HepG2 (cell line): ENCODE results near the gene SFPQ. TPM values are rescaled to one million over a fixed set of nuclear protein-coding genes. Genes with fewer than 3 reads are reported as not detected.

Experiments
- ATF2 ChIP-seq: sonication (generic); formaldehyde crosslinking; IDR thresholded peaks from 2 replicates; pipeline ENCODE4 v1.4.0; 2020; ENCODE audit warnings: missing genetic modification reagents
- PHF5A ChIP-seq: IDR thresholded peaks from one replicate; pipeline ENCODE4 v1.6.1; 2018; ENCODE audit warnings: low read depth, missing genetic modification reagents; ENCODE audit not compliant: unreplicated experiment
- RBAK ChIP-seq: sonication (generic); formaldehyde crosslinking; IDR thresholded peaks from 2 replicates; pipeline ENCODE4 v1.5.1; 2020; ENCODE audit warnings: mild to moderate bottlenecking, missing genetic modification reagents
- SRY ChIP-seq: sonication (generic); formaldehyde crosslinking; IDR thresholded peaks from 2 replicates; pipeline ENCODE4 v1.8.0; 2022; ENCODE audit warnings: mild to moderate bottlenecking, missing genetic modification reagents
- ZBTB43 ChIP-seq: sonication (generic); formaldehyde crosslinking; conservative IDR thresholded peaks from 2 replicates; pipeline ENCODE4 v1.4.0; 2020; ENCODE audit warnings: missing genetic modification reagents
- ZNF138 ChIP-seq: sonication (generic); formaldehyde crosslinking; IDR thresholded peaks from 2 replicates; pipeline ENCODE4 v1.5.0; 2020; ENCODE audit warnings: mild to moderate bottlenecking, low read depth, missing genetic modification reagents
- polyA plus RNA-seq, 8 experiments: library from polyadenylated mRNA; depleted of rRNA in 3 of 8; stranded (reverse) in 7 of 8; unstranded in 1 of 8; fragments of >200 nt; fragmentation: Illumina TruSeq in 4 of 8; extraction: Trizol in 4 of 8; gene quantifications; 2 replicates each; pipeline versions ENCODE4 v1.2.1 to v1.2.3, GENCODE V29; 2011 to 2016; ENCODE audit warnings: low read depth in 4 of 8, missing spikeins in 1 of 8, mixed read lengths in 1 of 8; ENCODE audit not compliant: insufficient read depth in 1 of 8
- total RNA-seq, 5 experiments: library from RNA; depleted of rRNA; stranded (reverse); fragments of >200 nt; fragmentation: Illumina TruSeq; extraction: Trizol; gene quantifications; 2 replicates each; pipeline ENCODE4 v1.2.3, GENCODE V29; 2016; ENCODE audit warnings: low read depth in 1 of 5
- TF ChIP-seq, protein P1 (sequence below): sonication (generic); formaldehyde crosslinking; IDR thresholded peaks from 2 replicates; pipeline ENCODE4 v1.5.0; 2020; ENCODE audit warnings: mild to moderate bottlenecking, missing genetic modification reagents
- TF ChIP-seq, protein P2 (sequence below): sonication (generic); formaldehyde crosslinking; IDR thresholded peaks from 2 replicates; pipeline ENCODE4 v1.5.1; 2020; ENCODE audit warnings: mild to moderate bottlenecking, missing genetic modification reagents, moderate library complexity
- TF ChIP-seq, protein P3 (sequence below), 2 experiments: sonication (generic) in 1 of 2; formaldehyde crosslinking in 1 of 2; IDR thresholded peaks; 2 replicates each; pipeline versions ENCODE4 v1.5.1 to v1.6.1; 2011 to 2020; ENCODE audit warnings: borderline replicate concordance in 1 of 2, low read depth in 1 of 2, low read length in 1 of 2, mild to moderate bottlenecking in 1 of 2, missing genetic modification reagents in 1 of 2, moderate library complexity in 1 of 2
- TF ChIP-seq, protein P4 (sequence below): sonication (generic); formaldehyde crosslinking; IDR thresholded peaks from 2 replicates; pipeline ENCODE4 v1.5.0; 2020; ENCODE audit warnings: mild to moderate bottlenecking, missing genetic modification reagents

Gene SFPQ
- total and polyA plus RNA-seq, 2 of the 13 experiments (the other 11 are each of a cell fraction or from before 2014, with no cell fraction given), result 101 to 292 TPM

DNA sequence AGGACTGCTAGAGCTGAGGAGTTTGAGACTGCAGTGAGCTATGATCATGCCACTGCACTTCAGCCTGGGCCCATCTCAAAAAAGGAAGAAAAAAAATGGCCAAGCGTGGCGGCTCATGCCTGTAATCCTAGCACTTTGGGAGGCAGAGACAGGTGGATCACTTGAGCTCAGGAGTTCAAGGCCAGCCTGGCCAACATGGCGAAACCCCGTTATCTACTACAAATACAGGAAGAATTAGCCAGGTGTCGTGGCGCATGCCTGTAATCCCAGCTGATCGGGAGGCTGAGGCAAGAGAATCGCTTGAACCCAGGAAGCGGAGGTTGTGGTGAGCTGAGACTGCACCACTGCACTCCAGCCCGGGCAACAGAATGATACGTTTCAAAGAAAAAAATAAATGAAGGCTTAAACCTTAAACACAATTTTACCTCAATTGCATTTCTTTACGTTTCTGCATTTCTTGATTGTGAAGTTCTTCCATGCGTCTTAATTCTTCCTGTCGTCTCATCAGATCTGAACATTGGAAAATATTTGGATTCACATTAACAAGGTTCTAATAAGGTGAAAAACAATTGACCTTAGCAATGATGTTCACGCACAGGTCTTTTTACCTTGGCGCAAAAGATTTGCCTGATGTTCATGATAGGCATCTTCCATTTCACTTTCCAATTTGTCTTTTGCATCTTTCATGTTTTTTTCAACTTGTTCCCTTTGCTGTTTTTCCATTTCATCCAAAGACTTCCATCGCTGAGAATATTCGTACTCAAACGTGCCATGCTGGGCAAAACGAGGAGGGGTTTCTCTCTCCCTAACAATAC is 4.2 kb downstream of the SFPQ start (continued):
- TF ChIP-seq, protein P1, sequence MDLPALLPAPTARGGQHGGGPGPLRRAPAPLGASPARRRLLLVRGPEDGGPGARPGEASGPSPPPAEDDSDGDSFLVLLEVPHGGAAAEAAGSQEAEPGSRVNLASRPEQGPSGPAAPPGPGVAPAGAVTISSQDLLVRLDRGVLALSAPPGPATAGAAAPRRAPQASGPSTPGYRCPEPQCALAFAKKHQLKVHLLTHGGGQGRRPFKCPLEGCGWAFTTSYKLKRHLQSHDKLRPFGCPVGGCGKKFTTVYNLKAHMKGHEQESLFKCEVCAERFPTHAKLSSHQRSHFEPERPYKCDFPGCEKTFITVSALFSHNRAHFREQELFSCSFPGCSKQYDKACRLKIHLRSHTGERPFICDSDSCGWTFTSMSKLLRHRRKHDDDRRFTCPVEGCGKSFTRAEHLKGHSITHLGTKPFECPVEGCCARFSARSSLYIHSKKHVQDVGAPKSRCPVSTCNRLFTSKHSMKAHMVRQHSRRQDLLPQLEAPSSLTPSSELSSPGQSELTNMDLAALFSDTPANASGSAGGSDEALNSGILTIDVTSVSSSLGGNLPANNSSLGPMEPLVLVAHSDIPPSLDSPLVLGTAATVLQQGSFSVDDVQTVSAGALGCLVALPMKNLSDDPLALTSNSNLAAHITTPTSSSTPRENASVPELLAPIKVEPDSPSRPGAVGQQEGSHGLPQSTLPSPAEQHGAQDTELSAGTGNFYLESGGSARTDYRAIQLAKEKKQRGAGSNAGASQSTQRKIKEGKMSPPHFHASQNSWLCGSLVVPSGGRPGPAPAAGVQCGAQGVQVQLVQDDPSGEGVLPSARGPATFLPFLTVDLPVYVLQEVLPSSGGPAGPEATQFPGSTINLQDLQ (CRISPR knock-in tag), result no peak
- TF ChIP-seq RBAK (CRISPR knock-in tag), result no peak
- TF ChIP-seq, protein P2, sequence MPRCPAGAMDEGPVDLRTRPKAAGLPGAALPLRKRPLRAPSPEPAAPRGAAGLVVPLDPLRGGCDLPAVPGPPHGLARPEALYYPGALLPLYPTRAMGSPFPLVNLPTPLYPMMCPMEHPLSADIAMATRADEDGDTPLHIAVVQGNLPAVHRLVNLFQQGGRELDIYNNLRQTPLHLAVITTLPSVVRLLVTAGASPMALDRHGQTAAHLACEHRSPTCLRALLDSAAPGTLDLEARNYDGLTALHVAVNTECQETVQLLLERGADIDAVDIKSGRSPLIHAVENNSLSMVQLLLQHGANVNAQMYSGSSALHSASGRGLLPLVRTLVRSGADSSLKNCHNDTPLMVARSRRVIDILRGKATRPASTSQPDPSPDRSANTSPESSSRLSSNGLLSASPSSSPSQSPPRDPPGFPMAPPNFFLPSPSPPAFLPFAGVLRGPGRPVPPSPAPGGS, result no peak
- no peak for TF ChIP-seq ZNF138 (CRISPR knock-in tag)
- no peak for TF ChIP-seq ATF2
- TF ChIP-seq, protein P3, sequence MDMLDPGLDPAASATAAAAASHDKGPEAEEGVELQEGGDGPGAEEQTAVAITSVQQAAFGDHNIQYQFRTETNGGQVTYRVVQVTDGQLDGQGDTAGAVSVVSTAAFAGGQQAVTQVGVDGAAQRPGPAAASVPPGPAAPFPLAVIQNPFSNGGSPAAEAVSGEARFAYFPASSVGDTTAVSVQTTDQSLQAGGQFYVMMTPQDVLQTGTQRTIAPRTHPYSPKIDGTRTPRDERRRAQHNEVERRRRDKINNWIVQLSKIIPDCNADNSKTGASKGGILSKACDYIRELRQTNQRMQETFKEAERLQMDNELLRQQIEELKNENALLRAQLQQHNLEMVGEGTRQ (IDR thresholded peaks at IDR 0.05; ENCODE audit: low read depth, low read length), result no peak
- TF ChIP-seq, protein P3 (CRISPR knock-in tag; IDR thresholded peaks at IDR 0.05; ENCODE audit: borderline replicate concordance), result no peak
- no peak for TF ChIP-seq PHF5A
- TF ChIP-seq ZBTB43 (CRISPR knock-in tag), result 0 out of 2 replicates have a peak, but pooled peaks have one; percentile 19
- TF ChIP-seq, protein P4, sequence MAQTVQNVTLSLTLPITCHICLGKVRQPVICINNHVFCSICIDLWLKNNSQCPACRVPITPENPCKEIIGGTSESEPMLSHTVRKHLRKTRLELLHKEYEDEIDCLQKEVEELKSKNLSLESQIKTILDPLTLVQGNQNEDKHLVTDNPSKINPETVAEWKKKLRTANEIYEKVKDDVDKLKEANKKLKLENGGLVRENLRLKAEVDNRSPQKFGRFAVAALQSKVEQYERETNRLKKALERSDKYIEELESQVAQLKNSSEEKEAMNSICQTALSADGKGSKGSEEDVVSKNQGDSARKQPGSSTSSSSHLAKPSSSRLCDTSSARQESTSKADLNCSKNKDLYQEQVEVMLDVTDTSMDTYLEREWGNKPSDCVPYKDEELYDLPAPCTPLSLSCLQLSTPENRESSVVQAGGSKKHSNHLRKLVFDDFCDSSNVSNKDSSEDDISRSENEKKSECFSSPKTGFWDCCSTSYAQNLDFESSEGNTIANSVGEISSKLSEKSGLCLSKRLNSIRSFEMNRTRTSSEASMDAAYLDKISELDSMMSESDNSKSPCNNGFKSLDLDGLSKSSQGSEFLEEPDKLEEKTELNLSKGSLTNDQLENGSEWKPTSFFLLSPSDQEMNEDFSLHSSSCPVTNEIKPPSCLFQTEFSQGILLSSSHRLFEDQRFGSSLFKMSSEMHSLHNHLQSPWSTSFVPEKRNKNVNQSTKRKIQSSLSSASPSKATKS (CRISPR knock-in tag), result no peak
- TF ChIP-seq SRY (CRISPR knock-in tag), result no peak
